HEK293T (cell line): Measurements from ENCODE around the gene RFX6.
"Not testable (repeated sequence)": the region's sequence is repeated elsewhere in the genome, so short reads cannot be mapped to it uniquely, and the experiment has no call there.

Experiments used
- CTCF ChIA-PET: fragments of 350-600 bp; formaldehyde crosslinking; extraction: SDS; loops from one replicate; lab custom pipeline; 2021; ENCODE audit warnings: antibody characterized with exemption, inconsistent platforms; lab: Yijun Ruan, JAX
- POLR2A ChIA-PET: fragments of 350-600 bp; formaldehyde crosslinking; extraction: SDS; loops from one replicate; lab custom pipeline; 2020; ENCODE audit warnings: antibody characterized with exemption, inconsistent platforms; lab: Yijun Ruan, JAX
- DNase-seq: peaks from one replicate; pipeline ENCODE4 v3.0.0; 2012; ENCODE audit warnings: mixed read lengths; ENCODE audit errors: extremely low spot score
- ARNT ChIP-seq: fragments of 450-650 bp; IDR thresholded peaks from 2 replicates; pipeline ENCODE4 v1.6.1; 2017; ENCODE audit warnings: mild to moderate bottlenecking
- BHLHE40 ChIP-seq: fragments of 450-650 bp; IDR thresholded peaks from 2 replicates; pipeline ENCODE4 v1.6.1; 2016; ENCODE audit warnings: mild to moderate bottlenecking, moderate library complexity, borderline replicate concordance
- CTBP1 ChIP-seq: fragments of 450-650 bp; IDR thresholded peaks from 2 replicates; pipeline ENCODE4 v1.6.1; 2016; ENCODE audit warnings: borderline replicate concordance
- ELF4 ChIP-seq: fragments of 450-650 bp; IDR thresholded peaks from 2 replicates; pipeline ENCODE4 v1.6.1; 2017; ENCODE audit warnings: antibody characterized with exemption
- FOXA1 ChIP-seq: fragments of 450-650 bp; IDR thresholded peaks from 2 replicates; pipeline ENCODE4 v1.6.1; 2016; ENCODE audit warnings: mild to moderate bottlenecking
- FOXK2 ChIP-seq: fragments of 450-650 bp; IDR thresholded peaks from 2 replicates; pipeline ENCODE4 v1.6.1; 2016; ENCODE audit warnings: mild to moderate bottlenecking
- FOXM1 ChIP-seq: fragments of 450-650 bp; IDR thresholded peaks from 2 replicates; pipeline ENCODE4 v1.6.1; 2017; ENCODE audit warnings: mild to moderate bottlenecking, borderline replicate concordance
- HDGF ChIP-seq: fragments of 450-650 bp; IDR thresholded peaks from 2 replicates; pipeline ENCODE4 v1.6.1; 2017; ENCODE audit warnings: antibody characterized with exemption, borderline replicate concordance
- L3MBTL2 ChIP-seq: fragments of 450-650 bp; conservative IDR thresholded peaks from 2 replicates; pipeline ENCODE4 v1.6.1; 2016; ENCODE audit warnings: mild to moderate bottlenecking
- LEF1 ChIP-seq: fragments of 450-650 bp; IDR thresholded peaks from 2 replicates; pipeline ENCODE4 v1.6.1; 2017; ENCODE audit warnings: mild to moderate bottlenecking, borderline replicate concordance
- NFRKB ChIP-seq: fragments of 450-650 bp; IDR thresholded peaks from 2 replicates; pipeline ENCODE4 v1.6.1; 2016; ENCODE audit warnings: mild to moderate bottlenecking, moderate library complexity
- PKNOX1 ChIP-seq: fragments of 450-650 bp; IDR thresholded peaks from 2 replicates; pipeline ENCODE4 v1.6.1; 2016
- SP1 ChIP-seq: fragments of 450-650 bp; IDR thresholded peaks from 2 replicates; pipeline ENCODE4 v1.6.1; 2017
- SUZ12 ChIP-seq: fragments of 450-650 bp; IDR thresholded peaks from 2 replicates; pipeline ENCODE4 v1.6.1; 2016; ENCODE audit warnings: mild to moderate bottlenecking
- TARDBP ChIP-seq: fragments of 450-650 bp; IDR thresholded peaks from 2 replicates; pipeline ENCODE4 v1.6.1; 2016
- ZNF384 ChIP-seq: fragments of 450-650 bp; IDR thresholded peaks from 2 replicates; pipeline ENCODE4 v1.6.1; 2016

The RFX6 gene

DNA sequence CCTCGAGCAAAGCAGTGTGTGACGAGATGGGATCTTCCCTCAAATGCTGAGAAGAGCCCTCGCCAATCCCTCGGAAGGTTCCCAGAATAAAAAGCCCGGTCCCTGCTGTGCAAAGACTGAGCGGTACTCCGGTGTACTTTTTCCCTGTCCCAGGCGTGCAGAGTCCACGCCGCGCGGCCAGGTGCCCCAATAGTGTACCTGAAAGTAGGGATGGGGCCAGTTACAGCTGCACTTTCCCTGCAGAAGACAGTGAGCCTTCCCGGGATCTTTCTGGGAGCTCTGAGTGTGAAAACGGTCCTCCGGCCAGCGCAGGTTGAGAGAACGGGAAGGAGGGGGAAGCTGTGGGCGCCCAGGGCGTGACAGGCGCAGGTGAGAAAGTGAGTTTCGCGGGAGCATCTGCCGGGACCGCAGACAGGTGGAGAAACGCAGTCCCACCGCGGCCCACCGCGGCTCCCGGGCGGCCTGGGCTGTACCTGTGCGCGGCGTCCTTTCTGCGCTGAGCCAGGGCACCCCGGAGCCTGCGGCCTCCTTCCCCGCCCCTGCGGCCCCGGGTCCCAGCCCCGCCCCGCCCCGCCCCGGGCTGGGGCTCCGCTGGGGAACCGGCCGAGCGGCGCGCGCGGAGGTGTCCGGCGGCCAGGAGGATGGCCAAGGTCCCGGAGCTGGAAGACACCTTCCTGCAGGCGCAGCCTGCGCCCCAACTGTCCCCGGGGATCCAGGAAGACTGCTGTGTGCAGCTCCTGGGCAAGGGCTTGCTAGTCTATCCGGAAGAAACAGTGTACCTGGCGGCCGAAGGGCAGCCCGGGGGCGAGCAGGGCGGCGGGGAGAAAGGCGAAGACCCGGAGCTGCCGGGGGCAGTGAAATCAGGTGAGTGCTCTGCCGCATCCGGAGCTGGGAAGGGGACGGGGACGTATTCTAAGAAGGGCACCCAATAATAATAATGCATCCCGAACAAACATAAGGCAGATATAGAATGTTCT is at the start of gene RFX6:
Gene RFX6 (plus strand): TSS at position 608 of the 977 bp plus-strand sequence. CDS start 34 bp downstream, at position 642.
- CTCF ChIA-PET: interaction anchor here (0.5 to 1.1 kb wide), 3 partner anchors 8 to 92 kb away, joined by 3 read pairs; no protein-coding TSS in a partner anchor
- POLR2A ChIA-PET: interaction anchor here (1.6 kb wide), 1 partner anchor 87 kb away, joined by 3 read pairs; no protein-coding TSS in a partner anchor
- no peak for TF ChIP-seq NFRKB
- TF ChIP-seq ARNT: no peak
- no peak for TF ChIP-seq SUZ12
- TF ChIP-seq BHLHE40: no peak
- TF ChIP-seq LEF1: no peak
- TF ChIP-seq SP1: no peak
- no peak for TF ChIP-seq CTBP1
- TF ChIP-seq PKNOX1: no peak
- no peak for TF ChIP-seq ELF4
- TF ChIP-seq HDGF: no peak
- TF ChIP-seq L3MBTL2: no peak
- TF ChIP-seq FOXK2: no peak
- no peak for TF ChIP-seq FOXA1
- no peak for TF ChIP-seq ZNF384
- peak; percentile 57 for DNase-seq

GRCh38 chr6:116827561-116828240 is 49.3 kb upstream of the RFX6 start:
- ChIA-PET POLR2A (no interaction called here), CTCF (interaction anchor here (0.6 kb wide), 1 partner anchor 141 kb away, joined by 3 read pairs; no protein-coding TSS in a partner anchor)
- no peak for DNase-seq
- TF ChIP-seq L3MBTL2 (no peak), NFRKB (no peak), BHLHE40 (no peak), ELF4 (no peak), PKNOX1 (no peak), ZNF384 (no peak), ARNT (no peak), FOXK2 (no peak)

- ChIA-PET CTCF (no interaction called here), POLR2A (no interaction called here)
- no peak for TF ChIP-seq L3MBTL2
- TF ChIP-seq ZNF384: no peak
- TF ChIP-seq PKNOX1: no peak
- no peak for TF ChIP-seq FOXM1
- TF ChIP-seq ARNT: no peak
- TF ChIP-seq NFRKB: no peak
- TF ChIP-seq FOXA1: no peak
- TF ChIP-seq SUZ12: no peak
- no peak for TF ChIP-seq FOXK2
- TF ChIP-seq HDGF: no peak
- TF ChIP-seq BHLHE40: no peak
- no peak for TF ChIP-seq LEF1
- DNase-seq: no peak
Measured at GRCh38 chr6:116828983-116829382, 48.1 kb upstream of the RFX6 start, which contains the start of gene GPRC6A. TSS of gene GPRC6A (minus strand) at chr6:116829083. CDS start at chr6:116829013, 70 bp downstream.

DNA sequence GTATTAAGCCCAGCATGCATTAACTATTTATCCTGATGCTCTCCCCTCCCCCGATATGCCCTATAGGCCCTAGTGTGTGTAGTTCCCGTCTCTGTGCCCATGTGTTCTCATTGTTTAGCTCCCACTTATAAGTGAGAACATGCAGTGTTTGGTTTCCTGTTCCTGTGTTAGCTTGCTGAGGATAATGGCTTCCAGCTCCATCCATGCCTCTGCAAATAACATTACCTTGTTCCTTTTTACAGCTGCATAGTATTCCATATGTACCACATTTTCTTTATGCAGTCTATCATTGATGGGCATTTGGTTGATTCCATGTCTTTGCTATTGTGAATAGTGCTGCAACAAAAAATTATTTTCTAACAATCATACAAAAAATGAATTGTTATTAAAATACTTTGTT is 42.5 kb upstream of the RFX6 start:
- POLR2A ChIA-PET, CTCF ChIA-PET, DNase-seq: not testable (repeated sequence)

DNA sequence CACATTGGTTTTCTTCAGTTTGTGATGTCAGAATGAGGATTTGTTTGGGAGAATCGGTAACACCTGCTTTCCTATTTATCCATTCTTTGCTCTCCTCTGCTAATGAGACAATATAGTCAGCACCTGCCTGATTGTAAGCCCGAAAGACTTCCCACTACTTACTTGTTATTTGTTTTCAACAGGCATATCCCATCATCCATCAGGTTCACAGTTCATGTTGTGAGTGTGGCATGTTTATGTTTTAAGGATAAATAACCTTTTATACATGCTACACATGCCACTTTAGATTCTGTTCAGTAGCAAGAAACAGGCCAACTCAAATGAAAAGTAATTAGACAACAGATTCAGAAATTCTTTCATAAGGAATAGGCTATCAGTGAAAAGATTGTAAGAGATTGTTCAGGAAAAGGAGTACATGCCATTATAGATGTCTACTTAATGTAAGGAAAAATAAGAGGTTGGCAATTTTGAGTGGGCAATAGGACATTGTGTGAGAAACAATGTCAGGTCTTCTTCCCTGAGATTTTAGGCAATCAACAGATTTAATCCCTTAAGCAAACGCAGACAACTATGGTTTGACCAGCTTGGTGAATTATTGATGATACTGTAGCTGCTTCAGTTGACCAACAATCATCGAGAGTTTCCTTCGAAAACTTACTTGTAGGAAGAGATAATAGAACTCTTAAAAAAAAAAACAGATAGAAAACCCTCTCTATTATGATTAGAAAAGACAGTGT is 40.3 kb upstream of the RFX6 start:
- ChIA-PET POLR2A (no interaction called here), CTCF (no interaction called here)
- TF ChIP-seq L3MBTL2 (no peak), SP1 (no peak), FOXK2 (no peak), BHLHE40 (no peak), LEF1 (no peak), PKNOX1 (no peak), HDGF (no peak), CTBP1 (no peak), SUZ12 (no peak), FOXM1 (no peak), ZNF384 (no peak), NFRKB (no peak), ARNT (no peak), FOXA1 (no peak), ELF4 (no peak), TARDBP (no peak)
- no peak for DNase-seq
